Activated naive CD8-positive, alpha-beta T cell (primary cell): ENCODE data around the gene STARD10.
"Not testable (repeated sequence)": the region's sequence is repeated elsewhere in the genome, so short reads cannot be mapped to it uniquely, and the experiment has no call there.

ENCODE experiments used
- H3K27ac Mint-ChIP-seq: one replicate; pipeline ENCODE4 v1.8.0; 2021; ENCODE audit warnings: mixed read lengths
- H3K27me3 Mint-ChIP-seq: one replicate; pipeline ENCODE4 v1.8.0; 2021; ENCODE audit warnings: mixed read lengths
- H3K36me3 Mint-ChIP-seq: one replicate; pipeline ENCODE4 v1.8.0; 2021; ENCODE audit warnings: mixed read lengths
- H3K4me1 Mint-ChIP-seq: one replicate; pipeline ENCODE4 v1.8.0; 2021; ENCODE audit warnings: low read depth, mixed read lengths
- H3K4me3 Mint-ChIP-seq: one replicate; pipeline ENCODE4 v1.8.0; 2021; ENCODE audit warnings: mild to moderate bottlenecking, mixed read lengths
- H3K9me3 Mint-ChIP-seq: one replicate; pipeline ENCODE4 v1.8.0; 2021; ENCODE audit warnings: low read depth, mixed read lengths

Gene STARD10

GRCh38 chr11:72805216-72805615 is 11.4 kb upstream of the STARD10 start:
- H3K9me3 Mint-ChIP-seq: no peaks in the 10 kb centered on the region
- no peak overlapping the region for H3K4me3 Mint-ChIP-seq
- H3K27me3 Mint-ChIP-seq: no peaks in the 10 kb centered on the region
- H3K27ac Mint-ChIP-seq: no peak overlapping the region
- no peaks in the 10 kb centered on the region for H3K4me1 Mint-ChIP-seq
- peaks cover 2% of the 10 kb centered on the region for H3K36me3 Mint-ChIP-seq

DNA sequence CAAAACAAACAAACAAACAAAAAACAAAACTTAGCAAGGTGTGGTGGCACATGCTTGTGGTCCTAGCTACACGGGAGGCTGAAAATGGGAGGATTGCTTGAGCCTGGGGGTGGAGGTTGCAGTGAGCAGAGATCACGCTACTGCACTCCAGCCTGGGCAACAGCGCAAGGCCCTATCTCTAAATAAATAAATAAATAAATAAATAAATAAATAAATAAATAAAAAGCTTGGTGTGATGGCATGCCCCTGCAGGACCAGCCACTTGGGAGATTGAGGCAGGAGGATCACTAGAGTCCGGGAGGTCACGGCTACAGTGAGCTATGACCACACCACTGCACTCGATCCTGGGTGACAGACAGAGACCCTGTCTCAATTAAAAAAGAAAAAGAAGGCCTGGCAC is 9.0 kb upstream of the STARD10 start:
- Mint-ChIP-seq H3K4me3 (no peak overlapping the region), H3K4me1 (no peaks in the 10 kb centered on the region), H3K36me3 (no peaks in the 10 kb centered on the region), H3K27ac (no peak overlapping the region), H3K9me3 (no peaks in the 10 kb centered on the region), H3K27me3 (no peaks in the 10 kb centered on the region)

DNA sequence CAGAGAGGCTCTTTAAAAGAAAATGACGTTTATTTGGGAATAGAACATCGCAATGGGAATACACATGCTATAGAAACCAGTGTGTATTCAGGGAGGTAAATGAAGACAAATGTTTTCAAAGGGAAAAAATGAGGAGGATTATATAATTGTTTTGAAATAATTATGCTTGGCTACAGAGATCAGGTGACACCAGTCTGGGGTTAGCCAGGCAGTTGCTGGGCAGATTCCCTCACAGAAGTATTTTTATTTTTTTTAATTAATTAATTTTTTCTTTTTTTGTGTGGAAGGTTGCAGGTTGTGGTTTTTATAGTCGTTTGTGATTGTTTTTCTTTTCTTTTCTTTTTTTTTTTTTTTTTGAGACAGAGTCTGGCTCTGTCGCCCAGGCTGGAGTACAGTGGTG is 5.6 kb upstream of the STARD10 start:
- Mint-ChIP-seq H3K27ac (no peak overlapping the region), H3K4me3 (no peak overlapping the region), H3K9me3 (no peaks in the 10 kb centered on the region), H3K36me3 (no peaks in the 10 kb centered on the region), H3K27me3 (no peaks in the 10 kb centered on the region), H3K4me1 (peaks cover 5% of the 10 kb centered on the region)

DNA sequence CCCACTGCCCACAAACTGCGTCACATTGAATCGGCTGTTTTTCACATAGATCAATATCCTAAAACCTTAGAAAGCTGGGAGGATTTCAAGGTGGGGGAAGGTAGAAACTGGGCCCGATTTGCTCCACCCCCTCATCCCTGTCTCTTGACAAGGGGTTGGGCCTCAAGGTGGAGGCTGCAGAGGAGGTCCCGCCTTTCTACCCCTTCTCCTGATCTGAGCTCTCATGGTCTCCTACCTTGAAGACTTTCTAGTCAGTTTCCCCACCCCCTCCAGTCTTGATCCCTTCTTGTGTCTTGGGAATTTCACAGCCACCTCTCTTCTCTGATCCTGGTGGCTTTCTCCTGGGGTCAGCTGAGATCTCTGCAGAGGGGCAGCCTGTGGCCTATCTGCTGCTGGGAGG is 4.5 kb upstream of the STARD10 start:
- no peaks in the 10 kb centered on the region for H3K36me3 Mint-ChIP-seq
- H3K27me3 Mint-ChIP-seq: no peaks in the 10 kb centered on the region
- no peak overlapping the region for H3K4me3 Mint-ChIP-seq
- no peak overlapping the region for H3K27ac Mint-ChIP-seq
- H3K9me3 Mint-ChIP-seq: no peaks in the 10 kb centered on the region
- peaks cover 12% of the 10 kb centered on the region for H3K4me1 Mint-ChIP-seq

DNA sequence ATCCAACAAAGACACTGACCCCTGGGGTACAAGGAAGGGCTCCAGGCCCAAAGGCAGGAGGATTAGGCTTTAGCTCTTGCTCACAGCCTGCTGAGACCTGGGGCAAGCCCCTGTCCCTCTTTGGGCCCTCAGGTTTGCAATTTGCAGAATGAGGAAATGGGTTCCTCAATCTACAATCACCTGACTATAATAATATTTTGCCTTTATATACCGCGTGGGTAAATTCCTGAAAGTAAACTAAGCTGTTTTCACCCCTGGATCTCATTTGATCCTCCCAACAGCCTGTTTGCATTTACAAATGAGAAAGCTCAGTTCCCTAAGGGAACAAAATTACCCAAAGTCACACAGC is 797 bp downstream of the STARD10 start:
- Mint-ChIP-seq H3K36me3 (no peaks in the 10 kb centered on the region), H3K27ac (peak overlapping the region; percentile 100), H3K4me1 (peaks cover 31% of the 10 kb centered on the region), H3K9me3 (no peaks in the 10 kb centered on the region), H3K27me3 (no peaks in the 10 kb centered on the region), H3K4me3 (peak overlapping the region; percentile 98)

DNA sequence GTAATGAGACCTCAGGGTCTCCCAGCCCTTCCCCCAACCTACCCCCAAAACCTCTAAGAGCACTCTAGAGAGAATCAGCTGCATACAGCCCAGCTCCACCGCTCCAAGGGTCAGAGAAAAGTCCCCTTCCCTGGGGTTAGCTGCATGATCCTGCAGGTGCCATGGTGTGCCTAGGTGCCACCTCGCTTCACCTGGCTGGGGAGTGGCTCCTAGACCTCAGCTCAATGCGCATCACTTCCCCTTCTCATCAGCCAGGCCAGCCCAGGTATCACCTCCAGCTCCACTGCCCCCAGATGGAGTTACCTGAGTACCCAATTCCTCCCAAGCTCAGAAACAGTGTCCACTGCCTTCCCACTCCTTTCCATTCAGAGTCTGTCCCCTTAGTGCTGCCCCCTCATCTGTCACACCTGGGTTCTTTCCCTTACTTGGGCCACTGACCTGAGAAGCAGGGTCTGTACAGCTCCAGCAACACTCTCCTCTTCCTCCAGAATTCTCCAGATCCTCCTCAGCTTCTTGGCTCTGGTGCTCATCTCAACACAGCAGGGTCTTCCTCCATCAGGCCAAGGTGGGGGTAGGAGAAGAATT is 1.3 kb downstream of the STARD10 start:
- Mint-ChIP-seq H3K9me3 (no peaks in the 10 kb centered on the region), H3K4me1 (peaks cover 34% of the 10 kb centered on the region), H3K36me3 (no peaks in the 10 kb centered on the region), H3K27ac (peak overlapping the region; percentile 100), H3K27me3 (no peaks in the 10 kb centered on the region), H3K4me3 (peak overlapping the region; percentile 98)

DNA sequence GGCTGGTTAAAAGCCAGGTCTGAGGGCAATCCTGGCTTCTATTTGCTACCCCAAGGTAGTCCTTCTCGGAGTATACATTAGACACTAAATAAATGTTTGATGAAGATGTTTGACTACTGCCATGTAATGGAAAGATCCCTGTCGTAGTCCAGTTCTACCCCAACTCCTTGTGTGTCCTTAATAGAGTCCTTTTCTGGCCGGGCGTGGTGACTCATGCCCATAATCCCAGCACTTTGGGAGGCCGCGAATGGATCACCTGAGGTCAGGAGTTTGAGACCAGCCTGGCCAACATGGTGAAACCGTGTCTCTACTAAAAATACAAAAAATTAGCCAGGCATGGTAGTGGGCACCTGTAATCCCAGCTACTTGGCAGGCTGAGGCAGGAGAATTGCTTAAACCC is 2.6 kb downstream of the STARD10 start:
- not testable (repeated sequence) for H3K4me3 Mint-ChIP-seq, H3K27ac Mint-ChIP-seq, H3K36me3 Mint-ChIP-seq, H3K27me3 Mint-ChIP-seq, H3K9me3 Mint-ChIP-seq
- H3K4me1 Mint-ChIP-seq: peaks cover 34% of the 10 kb centered on the region

GRCh38 chr11:72789493-72790131 is 4.2 kb downstream of the STARD10 start:
- Mint-ChIP-seq H3K36me3 (no peaks in the 10 kb centered on the region), H3K4me3 (no peak overlapping the region), H3K27ac (no peak overlapping the region), H3K9me3 (no peaks in the 10 kb centered on the region), H3K4me1 (peaks cover 31% of the 10 kb centered on the region), H3K27me3 (no peaks in the 10 kb centered on the region)

DNA sequence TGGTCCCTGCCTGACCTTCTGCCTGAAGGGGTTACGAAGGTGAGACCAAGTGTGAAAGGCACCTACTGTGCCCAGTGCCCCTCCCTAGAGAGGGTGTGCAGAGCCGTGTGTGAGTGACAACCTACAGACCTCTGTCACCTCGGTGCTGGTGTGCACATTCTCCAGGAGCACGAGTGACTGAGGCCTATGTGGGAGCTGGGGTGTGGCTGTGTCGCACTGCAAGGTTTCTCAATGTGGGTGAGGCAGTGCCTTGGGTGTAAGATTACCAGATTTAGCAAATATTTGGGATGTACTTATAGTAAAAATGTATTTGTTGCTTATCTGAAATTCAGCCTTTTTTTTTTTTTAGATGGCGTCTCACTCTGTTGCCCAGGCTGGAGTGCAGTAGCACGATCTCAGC is 5.6 kb downstream of the STARD10 start:
- no peaks in the 10 kb centered on the region for H3K27me3 Mint-ChIP-seq
- no peak overlapping the region for H3K27ac Mint-ChIP-seq
- no peak overlapping the region for H3K4me3 Mint-ChIP-seq
- no peaks in the 10 kb centered on the region for H3K36me3 Mint-ChIP-seq
- H3K9me3 Mint-ChIP-seq: no peaks in the 10 kb centered on the region
- H3K4me1 Mint-ChIP-seq: peaks cover 21% of the 10 kb centered on the region

- Mint-ChIP-seq H3K4me1 (peaks cover 17% of the 10 kb centered on the region), H3K9me3 (no peaks in the 10 kb centered on the region), H3K36me3 (no peaks in the 10 kb centered on the region), H3K27me3 (no peaks in the 10 kb centered on the region), H3K27ac (peak overlapping the region; percentile 22), H3K4me3 (no peak overlapping the region)
These were observed 6.4 kb downstream of the STARD10 start for GRCh38 chr11:72787216-72788104.

DNA sequence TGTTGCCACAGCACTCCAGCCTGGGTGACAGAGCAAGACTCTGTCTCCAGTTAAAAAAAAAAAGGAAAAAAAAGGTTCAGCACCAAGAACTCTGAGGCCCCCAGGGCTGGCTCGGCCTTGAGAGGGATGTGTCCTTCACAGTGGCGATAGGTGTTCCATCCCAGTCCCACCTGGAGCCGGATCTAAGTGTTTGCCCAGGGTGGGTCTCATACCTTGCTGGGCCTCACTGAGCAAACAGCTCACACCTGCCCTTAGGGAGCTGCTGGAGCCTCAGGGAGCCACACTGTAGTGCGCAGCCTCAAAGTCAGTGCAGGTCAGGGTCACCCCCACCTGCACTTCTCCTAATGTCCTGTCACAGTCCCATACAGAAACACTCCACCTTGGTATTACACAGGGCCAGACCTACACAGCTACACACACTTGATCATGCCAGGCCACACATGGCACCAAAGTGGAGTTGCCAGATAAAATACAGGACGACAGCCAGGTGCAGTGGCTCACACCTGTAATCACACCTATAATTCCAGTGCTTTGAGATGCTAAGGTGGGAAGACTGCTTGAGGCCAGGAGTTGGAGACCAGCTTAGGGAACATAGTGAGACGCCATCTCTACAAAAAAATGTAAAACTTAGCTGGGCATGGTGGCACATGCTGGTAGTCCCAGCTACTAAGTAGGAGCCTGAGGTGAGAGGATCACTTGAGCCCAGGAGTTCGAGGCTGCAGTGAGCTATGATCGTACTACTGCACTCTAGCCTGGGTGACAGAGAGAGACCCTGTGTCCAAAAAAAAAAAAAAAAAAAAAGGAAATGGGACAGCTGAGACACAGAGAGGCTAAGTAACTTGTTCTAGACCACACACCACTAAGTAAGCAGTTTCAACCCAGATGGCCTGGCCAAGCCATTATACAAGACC is 7.3 kb downstream of the STARD10 start:
- no peaks in the 10 kb centered on the region for H3K9me3 Mint-ChIP-seq
- H3K4me1 Mint-ChIP-seq: peaks cover 20% of the 10 kb centered on the region
- no peak overlapping the region for H3K4me3 Mint-ChIP-seq
- H3K36me3 Mint-ChIP-seq: no peaks in the 10 kb centered on the region
- no peak overlapping the region for H3K27ac Mint-ChIP-seq
- no peaks in the 10 kb centered on the region for H3K27me3 Mint-ChIP-seq

- Mint-ChIP-seq H3K4me3 (no peak overlapping the region), H3K36me3 (no peaks in the 10 kb centered on the region), H3K27me3 (no peaks in the 10 kb centered on the region), H3K9me3 (no peaks in the 10 kb centered on the region), H3K27ac (no peak overlapping the region), H3K4me1 (peaks cover 20% of the 10 kb centered on the region)
These were observed 9.2 kb downstream of the STARD10 start for GRCh38 chr11:72784662-72785061.

GRCh38 chr11:72783144-72783905 is 10.5 kb downstream of the STARD10 start:
- peaks cover 23% of the 10 kb centered on the region for H3K4me1 Mint-ChIP-seq
- peak overlapping the region; percentile 80 for H3K4me3 Mint-ChIP-seq
- H3K9me3 Mint-ChIP-seq: no peaks in the 10 kb centered on the region
- H3K36me3 Mint-ChIP-seq: no peaks in the 10 kb centered on the region
- H3K27ac Mint-ChIP-seq: no peak overlapping the region
- H3K27me3 Mint-ChIP-seq: no peaks in the 10 kb centered on the region
